Thoracic aorta (tissue), 2 donors: ENCODE data around the gene PHC3. TPM values are rescaled to one million over a fixed set of nuclear protein-coding genes. Genes with fewer than 3 reads are reported as not detected.

Source experiments
- ATAC-seq: fragments of 150-250 bp; one replicate; pipeline ENCODE4 v1.8.0; 2017; ENCODE audit warnings: low read depth; ENCODE audit not compliant: insufficient number of reproducible peaks, low FRiP score
- DNase-seq: peaks from one replicate; pipeline ENCODE4 v3.0.0-alpha.2; 2020; ENCODE audit warnings: low spot score
- H3K27ac ChIP-seq, 2 donors: fragments of 200-600 bp; sonication (generic); 1 replicate in 1 of 2; 2 replicates in 1 of 2; pipeline ENCODE4 v1.5.1; 2016; ENCODE audit warnings: mild to moderate bottlenecking in 2 of 2, moderate library complexity in 2 of 2
- H3K27me3 ChIP-seq: fragments of 200-600 bp; sonication (generic); replicated peaks from 2 replicates; pipeline ENCODE4 v1.6.0; 2016; ENCODE audit warnings: mild to moderate bottlenecking; ENCODE audit not compliant: insufficient read depth
- H3K36me3 ChIP-seq: fragments of 200-600 bp; sonication (generic); one replicate; pipeline ENCODE4 v1.5.1; 2016
- H3K4me1 ChIP-seq, 2 donors: fragments of 200-600 bp; sonication (generic); 1 replicate in 1 of 2; 2 replicates in 1 of 2; pipeline versions ENCODE4 v1.5.1 to v1.6.0; 2016; ENCODE audit warnings: low read depth in 2 of 2, mild to moderate bottlenecking in 1 of 2; ENCODE audit not compliant: control insufficient read depth in 1 of 2
- H3K4me3 ChIP-seq: fragments of 200-600 bp; sonication (generic); 2 replicates; pipeline ENCODE4 v1.5.1; 2016; ENCODE audit warnings: mild to moderate bottlenecking
- H3K9me3 ChIP-seq: fragments of 200-600 bp; sonication (generic); 2 replicates; pipeline ENCODE4 v1.5.1; 2016
- total RNA-seq, 2 donors: library from RNA; depleted of rRNA; stranded (reverse); fragments of >200 nt; gene quantifications; one replicate each; pipeline versions ENCODE4 v1.1.0 to v1.2.3, GENCODE V29; 2016
- TF ChIP-seq, protein P1 (sequence below): fragments of 200-600 bp; sonication (generic); IDR thresholded peaks from one replicate; pipeline ENCODE4 v1.5.1; 2019; ENCODE audit warnings: antibody characterized with exemption

Gene PHC3
- total RNA-seq, 2 donors from 2014 or later, result 78.0 to 123 TPM

DNA sequence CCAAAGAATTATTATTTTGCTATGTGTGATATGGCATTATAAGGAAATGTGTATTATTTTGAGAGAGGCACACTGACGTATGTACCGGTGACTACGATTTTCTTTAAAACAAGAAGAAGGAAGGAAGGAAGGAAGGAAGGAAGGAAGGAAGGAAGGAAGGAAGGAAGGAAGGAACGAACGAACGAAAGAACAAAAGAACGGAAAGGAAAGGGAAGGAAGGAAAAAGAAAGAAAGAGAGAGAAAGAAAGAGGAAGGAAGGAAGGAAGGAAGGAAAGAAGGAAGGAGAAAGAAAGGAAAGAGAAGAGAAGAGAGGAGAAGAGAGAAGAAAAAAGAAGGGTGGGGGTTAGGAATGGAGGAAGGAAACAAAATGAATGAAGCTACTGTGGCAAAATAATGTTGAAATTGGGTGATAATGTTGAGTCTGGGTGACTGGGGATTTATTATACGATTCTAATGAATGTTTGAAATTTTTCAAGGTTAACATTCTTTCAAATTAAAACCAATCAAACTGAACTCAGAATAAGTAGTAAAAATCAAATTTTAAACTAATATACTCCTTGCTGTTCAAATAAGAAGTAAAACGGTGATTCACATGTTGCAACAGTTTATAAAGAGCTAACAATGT, 70.3 kb downstream of the PHC3 start:
- ATAC-seq (no peak), DNase-seq (no peak)
- H3K4me1 ChIP-seq, result peaks cover 0 to 2% of the 10 kb centered on the region in 2 donors
- no peaks in the 10 kb centered on the region for H3K27me3 ChIP-seq
- H3K4me3 ChIP-seq, result no peak overlapping the region
- no peak overlapping the region for H3K27ac ChIP-seq
- no peaks in the 10 kb centered on the region for H3K9me3 ChIP-seq
- TF ChIP-seq, protein P1, sequence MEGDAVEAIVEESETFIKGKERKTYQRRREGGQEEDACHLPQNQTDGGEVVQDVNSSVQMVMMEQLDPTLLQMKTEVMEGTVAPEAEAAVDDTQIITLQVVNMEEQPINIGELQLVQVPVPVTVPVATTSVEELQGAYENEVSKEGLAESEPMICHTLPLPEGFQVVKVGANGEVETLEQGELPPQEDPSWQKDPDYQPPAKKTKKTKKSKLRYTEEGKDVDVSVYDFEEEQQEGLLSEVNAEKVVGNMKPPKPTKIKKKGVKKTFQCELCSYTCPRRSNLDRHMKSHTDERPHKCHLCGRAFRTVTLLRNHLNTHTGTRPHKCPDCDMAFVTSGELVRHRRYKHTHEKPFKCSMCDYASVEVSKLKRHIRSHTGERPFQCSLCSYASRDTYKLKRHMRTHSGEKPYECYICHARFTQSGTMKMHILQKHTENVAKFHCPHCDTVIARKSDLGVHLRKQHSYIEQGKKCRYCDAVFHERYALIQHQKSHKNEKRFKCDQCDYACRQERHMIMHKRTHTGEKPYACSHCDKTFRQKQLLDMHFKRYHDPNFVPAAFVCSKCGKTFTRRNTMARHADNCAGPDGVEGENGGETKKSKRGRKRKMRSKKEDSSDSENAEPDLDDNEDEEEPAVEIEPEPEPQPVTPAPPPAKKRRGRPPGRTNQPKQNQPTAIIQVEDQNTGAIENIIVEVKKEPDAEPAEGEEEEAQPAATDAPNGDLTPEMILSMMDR, result no peak
- H3K36me3 ChIP-seq, result peaks cover 19% of the 10 kb centered on the region

DNA sequence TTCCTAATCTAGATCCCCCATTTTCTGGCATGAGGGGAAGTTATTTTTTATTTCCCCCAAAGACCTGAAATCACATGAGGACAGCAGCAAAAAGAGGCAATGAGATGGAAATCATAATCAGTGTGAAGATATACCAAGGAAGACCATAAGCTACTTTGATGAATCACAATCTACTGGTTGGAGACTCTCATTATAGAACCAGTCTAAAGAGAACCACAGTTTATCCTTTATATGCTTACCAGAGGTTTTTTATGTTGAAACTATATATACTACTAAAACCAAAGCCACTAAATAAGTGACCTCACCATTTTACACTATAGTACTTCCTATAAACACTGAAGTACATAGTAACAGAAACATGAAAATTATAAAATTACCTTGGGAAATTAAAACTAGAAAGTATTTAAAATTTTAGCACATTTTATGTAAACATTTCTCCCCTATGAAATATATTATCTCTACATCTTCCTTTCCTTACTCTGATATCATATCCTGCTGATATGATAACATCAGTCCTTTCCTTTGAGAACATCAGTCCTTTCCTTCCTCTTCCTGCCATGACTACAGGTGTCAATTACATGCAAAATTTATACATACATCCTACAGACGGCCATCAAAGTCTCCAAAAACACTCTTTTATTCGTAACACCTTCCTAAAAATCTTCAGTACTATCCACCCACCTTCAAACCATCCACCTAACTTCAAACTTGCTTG, 71.8 kb downstream of the PHC3 start:
- Histone ChIP-seq H3K4me3 (no peak overlapping the region), H3K4me1 (peaks cover 0 to 2% of the 10 kb centered on the region in 2 donors), H3K9me3 (no peaks in the 10 kb centered on the region), H3K27me3 (no peaks in the 10 kb centered on the region), H3K27ac (no peak overlapping the region), H3K36me3 (peaks cover 11% of the 10 kb centered on the region)
- ATAC-seq (no peak), DNase-seq (no peak)
- TF ChIP-seq, protein P1, result no peak

DNA sequence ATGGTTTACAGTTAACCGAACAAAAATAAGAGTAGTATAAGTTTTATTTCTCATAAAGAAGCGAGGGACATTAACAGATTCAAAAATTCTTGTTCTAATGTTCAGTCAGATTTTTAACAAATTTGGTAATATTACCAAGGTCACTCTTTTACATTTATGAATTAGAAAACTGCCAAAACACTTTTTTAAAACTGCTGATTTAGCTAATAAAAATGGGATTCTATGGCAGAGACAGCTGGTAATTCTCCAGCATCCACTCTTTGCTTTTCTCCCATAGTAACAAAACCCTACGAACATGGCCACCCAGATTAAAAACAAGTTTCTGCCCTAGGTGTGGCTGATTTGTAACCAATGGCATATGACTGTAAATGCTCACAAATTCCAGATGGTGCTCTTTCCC, 72.6 kb downstream of the PHC3 start:
- no peak for DNase-seq
- Histone ChIP-seq H3K4me3 (no peak overlapping the region), H3K9me3 (no peaks in the 10 kb centered on the region), H3K4me1 (peaks cover 0 to 2% of the 10 kb centered on the region in 2 donors), H3K36me3 (peaks cover 6% of the 10 kb centered on the region), H3K27ac (no peak overlapping the region), H3K27me3 (no peaks in the 10 kb centered on the region)
- ATAC-seq, result no peak
- TF ChIP-seq, protein P1, result no peak

DNA sequence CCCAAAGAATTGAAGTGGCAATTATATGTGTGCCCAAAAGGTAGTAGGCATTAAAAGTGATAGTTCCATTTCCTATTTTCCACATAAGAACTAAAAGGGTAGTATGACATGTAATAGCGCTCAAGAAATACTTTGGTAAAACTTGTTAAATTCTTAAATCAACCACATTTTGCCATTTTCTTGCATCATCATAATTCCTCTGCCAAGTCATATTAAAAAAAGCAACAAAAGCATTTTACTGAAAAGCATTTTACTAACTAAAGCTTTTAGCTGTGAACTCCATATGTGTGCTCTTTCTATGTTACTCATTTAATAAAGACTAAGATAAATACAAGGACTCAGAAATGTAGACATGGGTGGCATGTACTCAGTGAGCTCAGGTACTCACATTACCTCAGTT, 73.6 kb downstream of the PHC3 start:
- Histone ChIP-seq H3K27ac (no peak overlapping the region), H3K27me3 (no peaks in the 10 kb centered on the region), H3K9me3 (no peaks in the 10 kb centered on the region), H3K36me3 (peaks cover 6% of the 10 kb centered on the region), H3K4me1 (peaks cover 0 to 2% of the 10 kb centered on the region in 2 donors), H3K4me3 (no peak overlapping the region)
- TF ChIP-seq, protein P1, result no peak
- no peak for ATAC-seq
- no peak for DNase-seq

DNA sequence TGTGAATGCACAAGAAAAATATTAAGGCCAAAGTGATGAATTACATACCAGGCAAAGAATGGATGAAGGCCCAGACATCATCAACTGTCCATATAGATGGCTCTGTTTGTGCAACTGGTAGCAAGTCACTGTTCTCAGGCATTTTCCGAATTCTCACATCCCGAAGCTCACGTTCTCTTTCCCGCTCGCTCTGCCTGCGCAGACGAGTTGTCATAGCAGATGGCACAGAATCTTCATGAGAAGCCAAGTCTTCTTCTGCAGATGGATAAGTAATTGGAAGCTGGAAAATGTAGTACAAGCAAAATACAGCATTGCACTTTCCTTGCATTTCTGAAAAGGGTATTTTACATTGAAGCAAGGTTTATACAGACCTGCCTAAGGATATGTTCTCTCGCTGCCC, 79.1 kb downstream of the PHC3 start:
- Histone ChIP-seq H3K4me3 (no peak overlapping the region), H3K36me3 (peaks cover 36% of the 10 kb centered on the region), H3K27ac (no peak overlapping the region), H3K9me3 (no peaks in the 10 kb centered on the region), H3K27me3 (no peaks in the 10 kb centered on the region), H3K4me1 (no peaks in the 10 kb centered on the region)
- ATAC-seq (no peak), DNase-seq (no peak)
- TF ChIP-seq, protein P1, result no peak
